Spleen (tissue), 7 donors: ENCODE data around the gene HIVEP3.

Experiments used
- CTCF ChIP-seq, 11 experiments: fragments of 200-600 bp in 7 of 11; fragments of 450-650 bp in 4 of 11; sonication (generic) in 4 of 11; IDR thresholded peaks in 8 of 11; conservative IDR thresholded peaks in 3 of 11; 1 replicate in 7 of 11; 2 replicates in 4 of 11; pipeline versions ENCODE4 v1.4.0 to v1.8.0; 2016 to 2021; ENCODE audit warnings: antibody characterized with exemption in 11 of 11, inconsistent platforms in 4 of 11, mild to moderate bottlenecking in 1 of 11
- POLR2A ChIP-seq, 3 donors: fragments of 450-650 bp; IDR thresholded peaks; one replicate each; pipeline ENCODE4 v1.5.1; 2017; ENCODE audit warnings: antibody characterized with exemption in 3 of 3, mild to moderate bottlenecking in 1 of 3
- POLR2AphosphoS5 ChIP-seq, 3 donors: sonication (generic); formaldehyde crosslinking; IDR thresholded peaks; one replicate each; pipeline ENCODE4 v1.5.1; 2017; ENCODE audit warnings: antibody characterized with exemption in 3 of 3
- donor health status: DM: no; HTN: no; CAD: no; lungs with moderate emphysema.
- donor health status: DM: no; HTN: no; CAD: no.
- donor health status: DM: no; HTN: no; CAD: no.

GRCh38 chr1:41919131-41919530 lies 409 bp upstream of the HIVEP3 start:
- no peak for TF ChIP-seq CTCF (IDR thresholded peaks at IDR 0.05 in 8 of 11, conservative IDR thresholded peaks at IDR 0.05 in 3 of 11)
- TF ChIP-seq POLR2A (IDR thresholded peaks at IDR 0.05): no peak
- TF ChIP-seq POLR2AphosphoS5 (IDR thresholded peaks at IDR 0.05): no peak
